H1 (cell line): ENCODE measurements around the gene TK2. TPM values are rescaled to one million over a fixed set of nuclear protein-coding genes. Genes with fewer than 3 reads are reported as not detected.

Experiments
- CTCF ChIA-PET: fragments of 300-600 bp; sonication (Branson Sonifier 250); formaldehyde crosslinking; loops from one replicate; lab custom pipeline; 2021; ENCODE audit not compliant: partially characterized antibody; lab: Charles Lee
- POLR2A ChIA-PET: fragments of 300-600 bp; sonication (Branson Sonifier 250); formaldehyde crosslinking; loops from one replicate; lab custom pipeline; 2021; ENCODE audit warnings: inconsistent platforms; ENCODE audit not compliant: partially characterized antibody; lab: Charles Lee
- DNase-seq, 2 experiments: peaks; one replicate each; pipeline versions ENCODE4 v3.0.0 to v3.0.0-alpha.2; 2010 to 2022; ENCODE audit warnings: low spot score in 2 of 2, low read depth in 1 of 2, mixed read lengths in 1 of 2
- FAIRE-seq: peaks from 2 replicates; lab custom pipeline; 2011; peaks lifted over from hg19 to GRCh38; lab: Jason Lieb, UNC
- H2AFZ ChIP-seq: 2 replicates; pipeline ENCODE4 v1.8.1; 2012; ENCODE audit warnings: low read length, inconsistent platforms
- H2AK5ac ChIP-seq: 2 replicates; pipeline ENCODE4 v1.6.1; 2013; ENCODE audit warnings: low read depth, low read length
- H2BK120ac ChIP-seq: replicated peaks from 2 replicates; pipeline ENCODE3; 2013; ENCODE audit warnings: low read depth, low read length, inconsistent platforms
- H2BK12ac ChIP-seq: 2 replicates; pipeline ENCODE4 v1.6.1; 2013; ENCODE audit warnings: low read depth, low read length
- H2BK15ac ChIP-seq: 2 replicates; pipeline ENCODE4 v1.6.1; 2013; ENCODE audit warnings: low read length
- H2BK20ac ChIP-seq: 2 replicates; pipeline ENCODE4 v1.6.1; 2013; ENCODE audit warnings: low read length
- H2BK5ac ChIP-seq: 2 replicates; pipeline ENCODE4 v1.6.1; 2013; ENCODE audit warnings: low read depth, low read length
- H3K14ac ChIP-seq: 2 replicates; pipeline ENCODE4 v1.6.1; 2013; ENCODE audit warnings: inconsistent platforms; ENCODE audit not compliant: insufficient read length
- H3K18ac ChIP-seq: 2 replicates; pipeline ENCODE4 v1.6.1; 2013; ENCODE audit warnings: low read length; ENCODE audit errors: extremely low read depth
- H3K23ac ChIP-seq: 2 replicates; pipeline ENCODE4 v1.6.1; 2013; ENCODE audit warnings: inconsistent platforms; ENCODE audit not compliant: insufficient read length
- H3K23me2 ChIP-seq: 2 replicates; pipeline ENCODE4 v1.6.1; 2013; ENCODE audit warnings: low read depth, low read length
- H3K27ac ChIP-seq: 2 replicates; pipeline ENCODE4 v1.6.1; 2011; ENCODE audit warnings: low read depth, low read length, inconsistent platforms
- H3K27me3 ChIP-seq, 4 experiments: replicated peaks in 1 of 4; 1 replicate in 1 of 4; 2 replicates in 3 of 4; pipeline versions ENCODE4 v1.6.1 to v1.8.1; 2011 to 2013; ENCODE audit warnings: low read length in 3 of 4, mild to moderate bottlenecking in 3 of 4, inconsistent platforms in 2 of 4, mixed read lengths in 2 of 4, moderate library complexity in 1 of 4; ENCODE audit not compliant: control insufficient read depth in 3 of 4, insufficient read depth in 3 of 4; ENCODE audit errors: extremely low read depth in 1 of 4
- H3K36me3 ChIP-seq, 4 experiments: 2 replicates each; pipeline versions ENCODE4 v1.6.1 to v1.8.1; 2011 to 2013; ENCODE audit warnings: mild to moderate bottlenecking in 4 of 4, low read length in 3 of 4, moderate library complexity in 2 of 4, control low read depth in 1 of 4, inconsistent platforms in 1 of 4; ENCODE audit not compliant: insufficient read depth in 4 of 4, control insufficient read depth in 2 of 4
- H3K4ac ChIP-seq: replicated peaks from 2 replicates; pipeline ENCODE3; 2013; ENCODE audit warnings: low read length, low read depth, mixed read lengths, inconsistent platforms; ENCODE audit not compliant: insufficient read length
- H3K4me1 ChIP-seq, 4 experiments: replicated peaks in 1 of 4; 1 replicate in 1 of 4; 2 replicates in 3 of 4; pipeline versions ENCODE4 v1.6.1 to v1.8.1; 2011 to 2013; ENCODE audit warnings: low read length in 3 of 4, inconsistent platforms in 2 of 4, mixed read lengths in 1 of 4; ENCODE audit not compliant: insufficient read depth in 4 of 4, control insufficient read depth in 3 of 4
- H3K4me2 ChIP-seq, 2 experiments: 2 replicates each; pipeline versions ENCODE4 v1.6.1 to v1.8.1; 2011 to 2013; ENCODE audit warnings: low read depth in 2 of 2, low read length in 2 of 2, control low read depth in 1 of 2, inconsistent platforms in 1 of 2, mild to moderate bottlenecking in 1 of 2; ENCODE audit not compliant: insufficient read depth in 1 of 2
- H3K4me3 ChIP-seq, 4 experiments: fragments of 200-600, 300-600 bp in 1 of 4; sonication (generic), shearing (Covaris generic), sonication (Bioruptor Twin) in 1 of 4; 2 replicates each; pipeline versions ENCODE4 v1.5.1 to v1.8.1; 2011 to 2016; ENCODE audit warnings: low read length in 4 of 4, low read depth in 3 of 4, control low read depth in 2 of 4, inconsistent platforms in 2 of 4, mild to moderate bottlenecking in 2 of 4, mixed read lengths in 1 of 4, moderate library complexity in 1 of 4; ENCODE audit not compliant: insufficient read depth in 2 of 4; ENCODE audit errors: extremely low read depth in 1 of 4
- H3K56ac ChIP-seq: replicated peaks from 2 replicates; pipeline ENCODE3; 2013; ENCODE audit warnings: low read depth, mild to moderate bottlenecking, mixed read lengths, low read length, inconsistent platforms; ENCODE audit not compliant: insufficient read length
- H3K79me1 ChIP-seq: 2 replicates; pipeline ENCODE4 v1.6.1; 2013; ENCODE audit warnings: low read depth, low read length, control low read depth
- H3K79me2 ChIP-seq, 2 experiments: 2 replicates each; pipeline versions ENCODE4 v1.6.1 to v1.8.1; 2012 to 2013; ENCODE audit warnings: low read length in 2 of 2, mild to moderate bottlenecking in 2 of 2, inconsistent platforms in 1 of 2; ENCODE audit not compliant: insufficient read depth in 2 of 2, control insufficient read depth in 1 of 2
- H3K9ac ChIP-seq, 4 experiments: replicated peaks in 1 of 4; 1 replicate in 1 of 4; 2 replicates in 3 of 4; pipeline versions ENCODE4 v1.6.1 to v1.8.1; 2011 to 2013; ENCODE audit warnings: low read depth in 3 of 4, low read length in 3 of 4, control low read depth in 2 of 4, mild to moderate bottlenecking in 2 of 4, moderate library complexity in 2 of 4, inconsistent platforms in 1 of 4; ENCODE audit errors: extremely low read depth in 1 of 4
- H3K9me3 ChIP-seq, 2 experiments: 2 replicates each; pipeline versions ENCODE4 v1.6.1 to v1.8.1; 2012 to 2013; ENCODE audit warnings: mild to moderate bottlenecking in 2 of 2, moderate library complexity in 2 of 2, control low read depth in 1 of 2, inconsistent platforms in 1 of 2, low read depth in 1 of 2, low read length in 1 of 2, mixed read lengths in 1 of 2; ENCODE audit not compliant: insufficient read depth in 2 of 2
- H4K20me1 ChIP-seq, 2 experiments: replicated peaks in 1 of 2; 2 replicates each; pipeline versions ENCODE3 to v1.8.1; 2011 to 2013; ENCODE audit warnings: inconsistent platforms in 2 of 2, low read length in 2 of 2, mild to moderate bottlenecking in 1 of 2; ENCODE audit not compliant: insufficient read depth in 2 of 2, control insufficient read depth in 1 of 2
- H4K5ac ChIP-seq: 2 replicates; pipeline ENCODE4 v1.6.1; 2013; ENCODE audit warnings: low read length, low read depth, mixed read lengths, inconsistent platforms; ENCODE audit not compliant: insufficient read length
- H4K8ac ChIP-seq: 2 replicates; pipeline ENCODE4 v1.8.0; 2013; ENCODE audit warnings: mild to moderate bottlenecking, moderate library complexity, low read length, inconsistent platforms; ENCODE audit not compliant: insufficient read depth; ENCODE audit errors: extremely low read depth
- H4K91ac ChIP-seq: replicated peaks from 2 replicates; pipeline ENCODE3; 2013; ENCODE audit warnings: low read length, mixed read lengths, inconsistent platforms; ENCODE audit not compliant: insufficient read length
- HDAC2 ChIP-seq, 2 experiments: fragments of 300-600 bp in 1 of 2; sonication (generic) in 1 of 2; IDR thresholded peaks; 2 replicates each; pipeline ENCODE4 v1.6.1; 2011 to 2012; ENCODE audit warnings: low read depth in 2 of 2, low read length in 2 of 2, mild to moderate bottlenecking in 2 of 2, moderate library complexity in 2 of 2, borderline replicate concordance in 1 of 2, inconsistent platforms in 1 of 2
- KDM1A ChIP-seq: fragments of 200-600, 300-600 bp; sonication (generic); IDR thresholded peaks from 2 replicates; pipeline ENCODE4 v1.7.1; 2016; ENCODE audit warnings: mild to moderate bottlenecking, low read length, borderline replicate concordance
- WGBS, 2 experiments: shearing (Covaris generic) in 1 of 2; methylation state at CpG; one replicate each; pipeline versions ENCODE4 v1.1.6 to v1.1.7; 2013 to 2015; ENCODE audit warnings: low lambda C conversion rate in 2 of 2, mixed read lengths in 2 of 2, inconsistent platforms in 1 of 2, low coverage in 1 of 2, missing lambda C conversion rate in 1 of 2; ENCODE audit not compliant: insufficient replicate concordance in 2 of 2, insufficient coverage in 1 of 2, insufficient read length in 1 of 2; ENCODE audit errors: extremely low coverage in 1 of 2, missing lambda C conversion rate in 1 of 2; 5-methylcytosine and 5-hydroxymethylcytosine counted together
- polyA plus RNA-seq, 7 experiments: library from polyadenylated mRNA; depleted of rRNA in 3 of 7; stranded (reverse) in 5 of 7; unstranded in 2 of 7; fragments of >200 nt in 5 of 7; fragments of 200-250 nt in 2 of 7; gene quantifications; 1 replicate in 5 of 7; 2 replicates in 1 of 7; 4 replicates in 1 of 7; pipeline versions ENCODE4 v1.2.1 to v1.2.3, GENCODE V29; 2011 to 2013; ENCODE audit warnings: missing spikeins in 2 of 7, mixed read lengths in 2 of 7
- total RNA-seq: library from RNA; stranded (reverse); fragmentation: NEBNext Ultra II Directional; extraction: Animal tissue kit (Norgen Biotek cat#: 25700); gene quantifications from 2 replicates; pipeline ENCODE4 v1.2.1, GENCODE V29; 2021

TK2 gene
- total and polyA plus RNA-seq, 2 of the 8 experiments (the other 6 are each of a cell fraction or from before 2014, with no cell fraction given), result 2.7 to 3.6 TPM

DNA sequence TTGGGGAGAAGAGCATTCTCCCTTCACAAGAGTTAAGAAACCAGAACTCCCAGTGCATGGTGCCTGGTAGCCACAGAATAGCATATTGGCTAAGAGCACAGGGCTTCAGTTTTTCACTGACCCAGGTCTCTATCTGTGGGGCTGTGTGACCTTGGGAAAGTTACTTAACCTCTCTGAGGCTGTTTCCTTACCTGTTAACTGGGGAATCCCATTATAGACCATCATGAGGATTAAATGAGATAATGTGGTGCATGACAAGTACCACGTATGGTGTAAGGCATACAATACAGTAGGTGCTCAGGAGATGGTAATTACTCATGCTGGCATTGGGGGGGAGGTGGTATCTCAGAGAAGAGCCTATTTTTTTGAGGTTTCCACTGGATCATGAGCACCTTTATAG lies 89.2 kb downstream of the TK2 start:
- Histone ChIP-seq H3K4me3 (no peak overlapping the region), H3K14ac (no peak overlapping the region), H2BK20ac (no peak overlapping the region), H3K4ac (no peak overlapping the region), H3K23ac (no peak overlapping the region), H2BK5ac (no peak overlapping the region), H3K9ac (no peak overlapping the region), H3K27me3 (no peaks in the 10 kb centered on the region), H3K36me3 (no peaks in the 10 kb centered on the region), H3K23me2 (peaks cover 2% of the 10 kb centered on the region; the same call in 1 of the 2 replicates), H4K8ac (no peak overlapping the region), H3K18ac (no peak overlapping the region), H3K4me1 (peaks cover 0 to 4% (median 1%) of the 10 kb centered on the region in 4 experiments; a peak in 1 of 7 replicates), H4K5ac (no peak overlapping the region), H2AFZ (no peak overlapping the region), H3K27ac (no peak overlapping the region), H3K79me1 (no peaks in the 10 kb centered on the region), H3K4me2 (no peak overlapping the region), H2AK5ac (no peak overlapping the region), H2BK120ac (no peak overlapping the region), H2BK15ac (no peak overlapping the region), H3K79me2 (no peaks in the 10 kb centered on the region), H4K20me1 (no peaks in the 10 kb centered on the region), H3K56ac (no peak overlapping the region), H3K9me3 (no peaks in the 10 kb centered on the region), H4K91ac (no peak overlapping the region), H2BK12ac (no peak overlapping the region)
- DNase-seq, result no peak
- TF ChIP-seq HDAC2 (IDR thresholded peaks at IDR 0.05; ENCODE audit: borderline replicate concordance in 1 of 2, low read depth in 2 of 2, low read length in 2 of 2) (no peak), KDM1A (0 out of 2 replicates have a peak, but pooled peaks have one; percentile 45)
- FAIRE-seq, result no peak
- ChIA-PET CTCF (interaction anchor here (0.6 to 2.7 kb wide), 8 partner anchors 11 to 129 kb away, joined by 3 to 11 read pairs (median 4); no protein-coding TSS in a partner anchor), POLR2A (no interaction called here)
- 90% methylated on average over 1 of the region's 1 CpG; no CpG with 5 or more reads in 1 of the 2 experiments for WGBS, 2 experiments
